ENCODE measurements around the gene AUTS2.

Gene AUTS2

DNA sequence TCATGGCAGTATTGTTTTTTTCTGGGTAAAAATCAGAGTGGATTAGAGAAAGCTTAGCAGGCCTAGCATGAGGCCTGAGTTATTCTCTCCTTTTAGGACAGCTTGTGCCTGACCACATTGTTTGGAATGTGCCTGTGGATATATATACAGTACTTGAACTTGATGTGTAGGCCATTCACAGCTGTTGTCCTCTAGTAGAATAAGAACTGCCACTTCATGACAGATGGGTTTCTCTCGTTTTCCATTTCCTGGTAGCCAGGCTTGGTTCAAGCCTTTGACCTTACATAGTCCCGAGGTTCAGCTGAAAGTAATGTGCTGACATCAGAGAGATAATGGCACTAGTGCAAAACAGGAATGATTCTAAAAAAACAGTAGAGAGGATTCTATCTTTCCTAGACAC is 473.9 kb downstream of the AUTS2 start:
- DNase-seq (ENCODE audit: low spot score), result no peak

DNA sequence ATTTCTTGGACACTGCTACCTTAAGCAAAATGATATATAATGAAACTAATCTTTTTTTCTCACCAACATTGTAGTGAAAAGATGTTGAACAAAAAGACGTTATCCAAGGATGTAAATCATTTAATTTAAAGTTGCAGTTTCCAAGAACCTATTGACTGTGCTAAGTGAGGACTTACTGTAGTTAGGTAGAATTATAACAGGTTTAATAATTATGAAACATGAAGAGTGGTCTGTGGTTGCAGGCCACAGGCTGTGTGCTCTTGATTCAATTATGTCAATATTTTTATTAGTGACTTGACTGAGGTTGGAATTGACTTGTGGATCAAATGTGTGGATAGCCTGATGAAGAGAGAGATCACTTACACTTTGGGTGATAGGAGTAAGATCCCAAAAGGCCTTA is 478.1 kb downstream of the AUTS2 start:
- DNase-seq (ENCODE audit: low spot score), result no peak

DNA sequence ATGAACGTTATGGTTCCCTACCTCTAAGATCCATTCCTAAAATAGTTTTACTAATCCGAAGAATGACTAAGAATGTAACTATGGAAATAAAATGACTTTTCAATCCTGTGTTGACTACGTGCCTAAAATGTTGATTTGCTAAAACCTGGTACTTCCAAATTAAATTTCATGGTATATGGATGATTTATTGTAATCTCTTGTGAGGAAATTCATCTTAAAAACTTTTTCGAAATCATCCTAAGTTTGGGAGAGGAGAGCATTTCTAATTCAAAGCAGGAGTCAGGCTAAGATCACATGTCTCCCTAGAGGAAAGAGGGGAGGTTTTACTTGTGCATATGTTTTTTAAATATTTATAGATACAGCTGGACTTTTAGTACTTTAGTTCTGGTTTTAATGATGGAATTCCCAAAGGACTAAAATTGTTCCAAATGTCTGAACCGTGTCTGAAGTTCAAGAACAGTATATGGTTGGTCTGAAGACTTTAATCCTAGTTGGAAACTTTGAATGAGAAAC is 483.9 kb downstream of the AUTS2 start:
- no peak for DNase-seq (ENCODE audit: low spot score)

DNA sequence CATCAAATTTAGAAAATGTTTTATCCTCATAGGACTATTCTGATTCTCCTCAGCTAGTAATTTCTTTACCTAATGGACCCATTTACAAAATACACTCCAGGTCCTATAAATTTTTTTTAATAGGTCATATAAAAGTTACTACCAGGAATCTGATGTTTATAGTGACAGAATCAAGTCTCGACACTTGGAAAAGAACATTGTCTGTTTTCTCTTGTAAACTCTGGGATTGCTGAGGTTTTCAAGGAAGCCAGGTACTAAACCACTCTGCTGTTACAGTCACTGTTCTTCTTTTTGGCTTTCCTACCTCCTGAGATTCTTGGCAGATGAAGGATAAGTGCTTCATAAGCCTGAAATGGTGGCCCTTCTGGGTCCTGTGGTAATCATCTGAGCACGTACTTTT is 493.1 kb downstream of the AUTS2 start:
- DNase-seq (ENCODE audit: low spot score), result no peak

DNA sequence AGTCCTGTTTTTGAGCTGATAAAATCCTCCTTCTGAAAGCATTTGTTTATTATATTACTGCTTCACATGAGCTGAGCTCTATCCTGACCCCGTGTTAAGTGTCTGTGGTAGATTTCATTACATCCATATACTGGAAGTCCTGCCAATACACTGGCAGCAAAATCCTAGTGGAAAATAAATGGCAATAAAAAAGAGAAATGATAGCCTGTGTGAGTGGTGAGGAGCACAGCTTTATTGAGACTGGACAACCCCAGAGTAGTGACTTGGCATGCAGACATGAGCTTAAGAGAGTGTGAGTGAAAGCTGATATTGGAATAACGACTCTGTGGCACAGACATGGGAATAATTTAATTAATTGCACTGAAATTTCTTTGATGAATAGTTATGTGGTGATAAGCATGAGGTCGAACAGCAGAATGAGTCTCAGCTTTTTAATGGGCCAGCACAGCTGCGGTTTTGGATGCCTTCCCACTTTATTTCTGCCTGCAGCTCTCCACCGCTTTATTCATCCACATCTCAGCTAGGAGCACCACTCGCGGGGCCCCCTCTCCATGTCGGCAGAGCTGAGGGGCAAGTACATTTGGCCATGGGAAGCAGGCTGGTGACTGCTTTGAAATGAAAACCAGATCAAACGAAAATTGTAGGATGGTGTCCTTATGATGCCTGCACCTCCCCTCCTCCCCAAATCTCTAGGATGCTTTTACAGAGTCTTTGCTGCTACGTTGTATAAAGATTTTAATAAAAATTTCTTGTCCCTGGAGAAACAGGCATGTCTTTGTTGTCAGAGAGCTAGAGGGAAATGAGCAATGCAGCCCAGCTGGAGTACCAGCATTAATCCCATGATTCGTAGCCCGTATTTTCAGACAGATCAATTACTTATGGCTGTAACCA is 494.3 kb downstream of the AUTS2 start:
- DNase-seq (ENCODE audit: low spot score), result no peak

DNA sequence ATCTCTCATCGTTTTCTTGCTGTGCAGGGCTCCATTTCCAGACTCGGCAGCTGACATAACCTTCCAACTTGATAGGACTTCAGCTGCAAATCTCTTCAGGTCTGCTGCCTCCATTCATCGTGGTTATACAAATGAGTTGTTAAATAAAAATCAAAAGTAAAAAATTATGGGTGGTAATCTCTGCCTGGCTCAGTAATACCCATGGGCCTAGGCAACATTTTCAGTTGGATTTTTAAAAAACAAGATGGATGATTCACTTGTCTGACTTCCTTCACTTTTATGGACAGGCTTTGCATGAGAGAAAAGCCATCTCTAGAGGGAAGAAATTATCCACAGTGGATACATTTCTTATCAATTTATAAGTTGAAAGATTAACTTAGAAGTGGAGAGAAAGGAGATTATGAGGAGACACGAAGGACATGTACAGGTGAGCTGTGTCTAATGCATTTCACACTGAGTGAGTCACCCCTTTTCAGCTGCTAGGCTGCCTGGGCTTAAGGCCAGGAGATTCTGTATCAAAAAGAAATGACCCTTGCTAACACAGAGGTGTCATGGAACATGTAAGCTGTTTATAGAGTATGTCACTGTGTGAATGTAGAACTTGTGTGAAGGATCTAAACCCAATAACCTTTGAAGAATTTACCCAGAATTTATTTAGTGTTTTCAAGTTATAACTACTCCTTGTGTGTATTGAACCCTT is 495.1 kb downstream of the AUTS2 start:
- no peak for DNase-seq (ENCODE audit: low spot score)

DNA sequence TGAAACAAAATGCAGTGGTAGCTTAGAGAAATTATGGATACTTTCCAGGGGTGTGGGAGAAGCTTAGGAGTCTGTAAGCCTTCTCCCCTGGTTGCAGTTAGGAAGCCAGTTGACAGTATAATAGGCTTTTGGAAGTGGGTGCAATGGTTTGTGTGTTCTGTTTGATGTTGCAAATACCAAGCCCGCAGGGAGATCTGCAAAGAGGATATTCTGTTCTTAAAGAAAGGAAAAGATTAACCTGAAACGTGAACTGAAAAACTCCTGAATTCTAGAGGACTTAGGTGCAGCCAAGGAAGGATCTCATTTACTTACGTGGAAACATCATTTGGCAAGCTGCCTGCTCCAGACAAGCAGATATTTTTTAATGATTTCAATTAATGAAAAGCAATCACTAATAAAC is 496.6 kb downstream of the AUTS2 start:
- no peak for DNase-seq (ENCODE audit: low spot score)

DNA sequence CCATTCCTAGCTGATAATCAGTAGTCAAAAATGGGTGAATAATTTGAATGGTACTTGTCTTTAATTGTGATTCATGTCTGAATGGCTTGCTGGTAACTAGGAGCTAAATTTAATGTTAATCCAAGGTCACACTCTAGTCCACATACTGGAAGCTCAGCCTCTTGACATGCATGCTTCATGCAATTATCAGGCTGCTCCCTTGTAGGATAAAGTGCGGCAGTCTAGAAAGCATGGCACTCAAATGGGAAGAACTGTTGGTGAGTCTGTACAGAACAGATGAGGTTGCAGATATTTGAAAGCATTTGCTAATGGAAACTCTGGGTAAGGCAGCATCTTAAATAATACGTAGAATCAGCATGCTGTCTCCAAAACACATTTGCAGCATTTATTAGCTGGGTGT is 499.4 kb downstream of the AUTS2 start:
- no peak for DNase-seq (ENCODE audit: low spot score)

DNA sequence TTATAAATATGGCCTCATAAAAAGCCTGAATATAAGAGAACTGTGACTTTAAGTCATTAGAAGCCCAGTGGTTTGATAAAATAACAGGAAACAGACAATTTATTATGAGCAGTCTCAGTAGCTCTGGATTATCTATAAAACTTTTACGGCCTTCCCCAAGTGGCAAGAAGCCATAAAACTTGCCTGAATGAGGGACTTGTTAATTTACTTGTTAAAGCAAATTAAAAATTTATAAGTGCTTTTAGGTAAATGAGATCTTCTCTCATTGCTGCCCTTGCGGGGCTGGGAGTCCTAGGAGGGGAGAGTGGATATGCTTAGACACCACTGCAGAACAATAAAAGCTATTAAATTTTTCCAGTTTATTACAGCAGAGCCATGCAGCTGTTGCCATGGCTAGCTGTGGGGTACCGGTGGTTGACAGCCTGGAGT is 499.9 kb downstream of the AUTS2 start:
- DNase-seq (ENCODE audit: low spot score), result no peak

DNA sequence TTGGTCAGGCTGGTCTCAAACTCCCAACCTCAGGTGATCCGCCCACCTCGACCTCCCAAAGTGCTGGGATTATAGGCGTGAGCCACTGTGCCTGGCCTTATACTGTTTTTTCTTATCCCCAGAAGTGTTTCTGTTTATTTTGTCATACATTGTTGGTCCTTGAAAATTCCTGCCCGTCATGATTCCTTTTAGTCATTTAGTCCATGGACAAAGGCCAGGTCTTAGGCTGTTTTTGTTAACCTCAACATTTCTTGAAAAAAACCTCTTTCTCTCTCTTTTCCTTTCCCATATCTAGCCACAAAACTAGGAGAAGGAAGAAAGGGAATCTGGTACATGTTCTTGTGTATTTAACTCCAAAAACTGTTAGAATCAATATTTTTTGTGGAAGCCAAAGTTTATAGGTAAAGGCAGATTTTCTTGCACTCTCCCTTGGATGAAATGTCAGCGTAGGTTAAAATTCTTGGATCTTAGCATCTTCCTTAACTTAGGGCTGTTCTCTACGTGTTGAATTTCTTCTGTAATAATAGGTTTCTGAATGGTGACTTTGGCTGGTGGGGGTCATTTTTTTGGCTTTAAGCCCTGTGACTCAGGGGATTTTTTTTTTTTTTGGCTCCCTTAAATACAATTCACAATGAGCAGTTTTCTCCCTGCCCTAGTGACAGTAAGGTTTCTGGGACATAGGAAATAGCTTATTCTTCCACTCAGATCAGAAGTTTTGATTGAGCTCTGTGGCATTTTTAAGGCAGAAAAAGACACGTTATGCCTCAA is 500.8 kb downstream of the AUTS2 start:
- DNase-seq (ENCODE audit: low spot score), result no peak

DNA sequence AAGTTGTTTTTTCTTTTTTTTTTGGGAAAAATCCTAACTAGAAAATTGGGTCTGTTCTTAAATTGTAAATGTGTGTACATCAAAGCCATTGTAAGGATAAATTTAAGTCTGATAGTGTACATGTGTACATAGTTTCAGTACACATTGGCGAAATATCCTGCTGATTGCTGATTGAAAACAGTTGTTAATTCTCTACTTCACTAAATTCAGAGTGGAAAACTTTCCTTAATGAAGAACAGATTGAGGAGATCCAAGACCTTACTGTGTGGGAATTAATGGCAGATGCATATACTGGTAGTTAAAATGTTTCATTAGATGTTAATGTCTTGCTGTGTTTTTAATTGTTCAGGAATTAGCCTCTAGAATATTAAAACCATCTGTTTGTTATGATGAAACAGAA is 506.0 kb downstream of the AUTS2 start:
- DNase-seq (ENCODE audit: low spot score), result no peak

DNA sequence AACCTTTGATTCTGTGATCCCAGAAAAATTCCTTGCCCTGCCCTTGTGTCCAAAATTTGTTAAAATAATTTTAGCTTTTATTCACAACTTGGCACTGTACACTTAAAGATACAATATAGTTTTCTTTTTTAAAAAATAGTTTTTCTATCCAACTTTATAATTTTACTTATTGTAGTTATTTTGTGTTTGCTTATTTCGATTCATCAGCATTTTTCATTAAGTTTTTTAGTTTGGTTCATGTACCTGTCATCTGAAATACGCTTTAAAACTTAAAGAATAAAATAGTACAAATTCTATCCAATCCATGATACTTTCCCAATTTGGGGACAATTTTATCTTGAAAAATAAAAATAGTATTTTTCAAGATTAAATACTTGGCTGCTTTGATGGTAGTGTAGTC is 514.8 kb downstream of the AUTS2 start:
- DNase-seq (ENCODE audit: low spot score), result no peak

DNA sequence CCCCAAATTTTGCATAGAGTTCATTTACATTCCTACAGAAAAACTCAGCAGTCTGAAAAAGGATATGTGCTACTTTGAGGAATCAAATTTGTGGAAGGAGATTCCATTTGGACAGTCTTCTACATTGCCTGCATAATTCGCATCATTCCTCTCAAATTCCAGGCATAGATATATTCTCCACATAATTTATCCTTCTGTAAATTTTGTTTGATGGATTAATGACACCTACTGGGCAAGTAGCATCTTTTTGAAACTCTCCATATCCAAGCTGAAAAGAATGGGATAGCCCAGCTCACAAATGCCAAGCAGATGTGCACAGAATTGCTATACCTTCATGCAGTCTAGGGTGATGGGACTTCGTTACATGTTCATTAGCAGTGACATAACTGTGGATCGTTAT is 515.3 kb downstream of the AUTS2 start:
- no peak for DNase-seq (ENCODE audit: low spot score)

DNA sequence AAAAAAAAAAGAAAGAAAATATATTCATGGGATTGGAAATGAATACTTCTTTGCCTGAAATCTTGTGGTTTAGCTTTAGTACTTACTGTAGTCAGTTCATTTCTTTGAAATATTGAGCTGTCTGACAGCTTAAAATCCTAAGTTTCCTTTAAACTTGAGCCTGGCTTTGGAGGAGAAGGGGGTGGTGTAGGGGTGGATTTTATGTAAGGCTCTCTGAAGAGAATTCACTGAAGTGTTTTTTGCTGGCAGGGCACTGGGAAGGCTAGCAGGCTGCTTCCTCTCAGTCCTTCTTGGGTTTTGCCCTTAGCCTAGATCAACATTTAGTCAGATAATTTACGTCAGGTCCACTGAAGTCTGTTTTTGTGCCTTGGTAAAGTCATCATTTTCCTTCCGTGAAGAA is 516.5 kb downstream of the AUTS2 start:
- no peak for DNase-seq (ENCODE audit: low spot score)

DNA sequence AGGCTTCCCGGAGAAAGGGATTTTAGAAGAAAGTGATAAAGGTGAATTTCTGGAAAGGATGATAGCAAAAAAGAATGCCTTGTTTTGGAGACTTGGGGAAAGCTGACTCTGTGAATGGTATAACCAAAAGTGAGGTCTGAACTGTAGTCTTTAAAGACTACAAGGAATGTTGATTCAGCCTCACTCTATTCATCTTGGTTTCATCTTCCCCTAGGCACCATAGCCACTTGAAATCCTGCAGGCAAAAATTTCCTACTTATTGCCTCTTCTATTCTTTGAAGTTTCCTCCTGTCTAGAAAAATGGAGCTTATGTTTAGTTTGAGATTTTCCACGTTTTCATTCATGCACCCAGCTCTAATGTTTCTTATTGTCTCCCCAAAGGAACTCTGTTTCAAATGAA is 518.0 kb downstream of the AUTS2 start:
- DNase-seq (ENCODE audit: low spot score), result no peak

DNA sequence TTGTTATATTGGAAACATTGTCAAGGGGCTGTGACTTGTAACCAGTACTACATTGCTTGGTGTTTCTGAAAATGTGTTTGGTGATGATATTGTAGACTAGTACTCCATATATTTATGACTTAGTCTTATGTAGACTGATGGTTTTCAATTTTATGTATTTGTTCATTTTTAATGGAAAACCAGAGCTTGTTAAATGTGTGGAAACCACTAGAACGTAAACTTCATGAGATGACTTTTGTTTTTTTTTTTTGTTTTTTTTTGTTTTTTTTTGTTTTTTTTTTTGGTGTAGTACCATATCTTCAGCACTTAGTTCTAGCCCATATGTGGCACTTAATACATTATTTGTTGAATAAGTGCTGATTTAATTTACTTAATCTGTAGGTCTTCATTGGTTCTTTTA is 518.6 kb downstream of the AUTS2 start:
- no peak for DNase-seq (ENCODE audit: low spot score)

DNA sequence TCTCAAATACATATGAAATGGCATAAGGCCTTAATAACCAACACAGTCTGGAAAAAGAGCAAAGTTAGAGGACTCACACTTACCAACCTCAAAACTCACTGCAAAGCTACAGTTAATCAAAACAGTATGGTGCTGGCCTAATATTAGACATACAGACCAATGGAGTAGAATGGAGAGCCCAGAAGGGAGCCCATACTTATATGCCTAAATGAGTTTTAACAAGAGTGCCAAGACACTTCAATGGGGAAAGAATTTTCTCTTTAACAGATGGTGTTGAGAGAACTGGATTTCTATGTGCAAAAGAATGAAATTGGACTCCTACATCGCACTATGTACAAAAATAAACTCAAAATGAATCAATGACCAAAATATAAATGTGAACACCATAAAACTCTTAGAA is 522.6 kb downstream of the AUTS2 start:
- no peak for DNase-seq (ENCODE audit: low spot score)

DNA sequence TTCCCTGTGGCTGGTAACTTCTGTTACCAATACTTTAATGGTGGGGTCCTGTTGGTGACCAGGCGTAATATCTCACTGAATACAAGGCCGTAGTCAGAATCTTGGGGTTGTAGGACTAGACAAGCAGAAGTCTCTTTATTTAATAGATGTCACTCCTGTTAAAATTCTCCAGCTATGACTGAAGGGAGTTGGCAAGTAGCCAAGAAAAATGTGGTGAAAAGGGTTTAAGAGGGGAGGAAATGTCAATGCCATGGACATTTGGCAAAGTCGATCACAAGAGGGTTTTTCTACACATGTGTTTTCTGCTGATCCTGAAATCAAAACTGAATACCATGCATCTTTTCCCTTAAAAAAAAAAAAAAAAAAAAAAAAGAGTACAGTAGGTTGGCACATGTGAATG is 533.5 kb downstream of the AUTS2 start:
- no peak for DNase-seq (ENCODE audit: low spot score)

DNA sequence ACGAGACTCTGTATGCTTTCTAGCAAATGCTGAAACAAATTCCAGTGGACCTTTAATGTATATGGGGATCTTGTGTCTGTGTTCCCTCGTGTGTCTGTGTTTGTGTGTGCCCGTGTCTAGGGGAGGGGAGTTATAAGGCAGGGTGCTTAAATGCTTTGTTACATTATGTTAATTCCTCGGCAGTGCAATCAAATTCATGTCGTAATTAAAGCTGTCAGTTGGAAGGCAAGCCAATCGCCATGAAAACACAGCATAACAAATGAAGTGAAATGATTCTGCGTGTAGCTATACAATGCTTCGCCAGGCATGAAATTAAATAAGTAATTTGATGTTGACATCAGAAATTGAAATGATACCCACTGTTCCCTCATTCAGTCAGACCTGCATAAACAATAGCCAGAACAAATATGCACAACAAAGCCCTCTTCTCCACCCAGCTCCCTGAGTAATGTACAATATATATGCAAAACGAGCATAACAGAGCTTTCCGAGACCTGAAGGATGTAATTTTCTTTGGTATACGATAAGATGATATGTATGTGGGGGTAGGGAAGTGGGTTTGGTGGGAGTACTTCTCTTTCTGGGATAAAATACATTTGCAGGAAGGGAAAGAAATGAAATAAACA is 534.1 kb downstream of the AUTS2 start:
- DNase-seq (ENCODE audit: low spot score), result no peak

DNA sequence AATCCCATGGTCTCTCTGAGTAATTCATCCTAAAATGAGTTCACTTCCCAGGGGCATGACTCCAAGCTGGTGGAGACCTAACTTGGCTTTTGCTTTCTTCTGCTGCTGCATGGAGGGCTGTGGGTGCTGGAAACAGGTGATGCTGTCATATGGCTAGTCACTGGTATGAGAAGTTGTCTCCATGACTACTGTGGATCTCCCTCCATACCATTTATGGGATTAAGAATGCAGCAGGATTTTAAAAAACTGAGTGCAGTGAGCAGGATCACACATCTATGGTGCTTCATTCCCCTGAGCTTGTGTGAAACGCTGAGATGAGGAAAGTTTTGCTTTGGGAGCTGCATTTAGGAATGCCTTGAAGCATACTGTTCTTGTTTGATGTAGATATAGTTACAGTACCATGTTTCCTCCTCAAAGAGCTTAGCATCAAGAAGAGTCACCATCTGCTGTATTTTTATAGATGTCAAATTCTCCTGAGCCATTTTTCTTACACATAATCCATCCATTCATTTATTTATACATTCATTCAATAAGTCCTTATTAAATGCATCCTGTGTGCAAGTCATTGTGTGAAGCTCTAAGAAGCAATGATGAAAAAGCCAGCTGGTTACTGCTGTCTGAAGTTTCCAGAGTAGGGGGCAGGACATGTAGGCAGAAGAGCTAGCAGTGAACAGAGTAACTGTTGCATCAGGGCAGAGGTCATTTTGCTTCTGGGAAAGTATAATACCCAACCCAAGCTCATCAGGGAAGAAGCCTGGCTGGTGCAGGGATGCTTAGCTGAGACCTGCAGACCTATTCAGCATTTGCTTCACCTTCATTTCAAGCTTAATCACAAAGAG is 534.8 kb downstream of the AUTS2 start:
- no peak for DNase-seq (ENCODE audit: low spot score)

Data from kidney capillary endothelial cell (primary cell).